Panc1 (cell line): ENCODE measurements around the gene CST4. TPM values are rescaled to one million over a fixed set of nuclear protein-coding genes. Genes with fewer than 3 reads are reported as not detected.

Experiments used
- ATAC-seq: fragments of 200-7000 bp; cut with Tn5 transposase; 2 replicates; pipeline ENCODE4 v1.9.1; 2020; ENCODE audit warnings: mild to moderate bottlenecking, moderate library complexity
- BruUV-seq: library from RNA; stranded (reverse); fragments of 400-500 nt; replicated peaks from 2 replicates; lab custom pipeline; 2021; lab: Mats Ljungman, UMichigan
- CTCF ChIA-PET: fragments of 300-600 bp; sonication (Branson Sonifier 250); formaldehyde crosslinking; loops from one replicate; lab custom pipeline; 2022; ENCODE audit warnings: antibody characterized with exemption; lab: Charles Lee
- POLR2A ChIA-PET: fragments of 300-600 bp; sonication (Branson Sonifier 250); formaldehyde crosslinking; loops from one replicate; lab custom pipeline; 2022; ENCODE audit warnings: antibody characterized with exemption; lab: Charles Lee
- DNase-seq: peaks from one replicate; pipeline ENCODE4 v3.0.0-alpha.2; 2010; ENCODE audit warnings: low read depth, low spot score
- H3K27ac ChIP-seq: 2 replicates; pipeline ENCODE4 v1.5.1; 2011; ENCODE audit warnings: mild to moderate bottlenecking, low read length, inconsistent platforms
- H3K27me3 ChIP-seq: fragments of 200-500 bp; sonication (Bioruptor generic); 2 replicates; pipeline ENCODE4 v1.6.0; 2014; ENCODE audit warnings: low read length, inconsistent platforms; ENCODE audit not compliant: control insufficient read depth, insufficient read depth
- H3K36me3 ChIP-seq: fragments of 200-500 bp; sonication (Bioruptor generic); 2 replicates; pipeline ENCODE4 v1.5.1; 2014; ENCODE audit warnings: inconsistent platforms, mild to moderate bottlenecking, low read length, moderate library complexity; ENCODE audit not compliant: control insufficient read depth, insufficient read depth
- H3K4me1 ChIP-seq: 2 replicates; pipeline ENCODE4 v1.5.1; 2011; ENCODE audit warnings: inconsistent platforms, mild to moderate bottlenecking, low read length, moderate library complexity; ENCODE audit not compliant: control insufficient read depth, insufficient read depth
- H3K4me3 ChIP-seq, 2 experiments: 2 replicates each; pipeline ENCODE4 v1.5.1; 2011 to 2012; ENCODE audit warnings: low read depth in 2 of 2, low read length in 2 of 2, mild to moderate bottlenecking in 2 of 2, inconsistent platforms in 1 of 2, moderate library complexity in 1 of 2
- H3K9me3 ChIP-seq: fragments of 200-500 bp; sonication (Bioruptor generic); 2 replicates; pipeline ENCODE4 v1.5.1; 2014; ENCODE audit warnings: low read depth, mild to moderate bottlenecking, inconsistent platforms, low read length, moderate library complexity; ENCODE audit not compliant: control insufficient read depth, insufficient read depth
- POLR2AphosphoS5 ChIP-seq: IDR thresholded peaks from 2 replicates; pipeline ENCODE4 v1.6.1; 2012; ENCODE audit warnings: mild to moderate bottlenecking, low read depth, low read length, moderate library complexity
- SIN3A ChIP-seq: IDR thresholded peaks from 2 replicates; pipeline ENCODE4 v1.6.1; 2012; ENCODE audit warnings: low read depth, mild to moderate bottlenecking, low read length, moderate library complexity, borderline replicate concordance; ENCODE audit not compliant: insufficient read depth
- TCF7L2 ChIP-seq: IDR thresholded peaks from 2 replicates; pipeline ENCODE4 v1.6.1; 2011; ENCODE audit warnings: mild to moderate bottlenecking, low read depth, low read length, inconsistent platforms
- in situ Hi-C: cut with HindIII; loops from 2 replicates; pipeline ENCODE4 v1.10.0; 2016; ENCODE audit warnings: low sequenced_read_pairs, low pct_unique_long_range_greater_than_20kb
- intact Hi-C: fragments of 100-400 bp; cut with micrococcal nuclease; formaldehyde crosslinking; loops from one replicate; pipeline ENCODE4 v1.10.0; 2022; ENCODE audit not compliant: unreplicated experiment
- total RNA-seq: library from RNA; stranded (reverse); gene quantifications from one replicate; pipeline ENCODE4 v1.2.1, GENCODE V29; 2021; ENCODE audit not compliant: unreplicated experiment
- TF ChIP-seq, protein P1 (sequence below), 2 experiments: IDR thresholded peaks; 2 replicates each; pipeline ENCODE4 v1.6.1; 2011 to 2012; ENCODE audit warnings: low read depth in 2 of 2, control low read depth in 1 of 2, low read length in 1 of 2, mild to moderate bottlenecking in 1 of 2, moderate library complexity in 1 of 2; ENCODE audit not compliant: insufficient read depth in 1 of 2
- TF ChIP-seq, protein P2 (sequence below): fragments of 450-650 bp; IDR thresholded peaks from 2 replicates; pipeline ENCODE4 v1.5.1; 2017; ENCODE audit warnings: mild to moderate bottlenecking

CST4 gene
- total RNA-seq, 1 experiment from 2014 or later: not detected

DNA sequence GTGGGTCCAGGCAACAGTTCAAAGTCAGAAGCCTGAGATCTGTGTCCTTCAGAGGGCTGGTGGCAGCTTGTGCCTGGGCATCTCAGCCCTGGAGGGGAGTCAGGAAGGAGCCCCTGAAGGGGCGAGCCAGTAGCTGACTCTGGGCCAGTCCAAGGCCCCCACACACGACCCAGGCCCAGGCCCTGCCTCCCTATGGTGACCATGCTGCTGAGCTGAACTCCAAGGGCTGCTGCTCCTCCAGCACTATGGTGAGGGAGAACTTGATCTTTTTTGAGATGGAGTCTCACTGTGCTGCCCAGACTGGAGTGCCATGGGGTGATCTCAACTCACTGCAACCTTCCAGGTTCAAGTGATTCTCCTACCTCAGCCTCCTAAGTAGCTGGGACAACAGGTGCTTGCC, 35.9 kb downstream of the CST4 start:
- ChIA-PET CTCF (no interaction called here), POLR2A (no interaction called here)
- Histone ChIP-seq H3K36me3 (no peaks in the 10 kb centered on the region), H3K4me3 (no peak overlapping the region), H3K27me3 (peaks cover 2% of the 10 kb centered on the region), H3K9me3 (no peaks in the 10 kb centered on the region), H3K27ac (no peak overlapping the region), H3K4me1 (no peaks in the 10 kb centered on the region)
- no peak for ATAC-seq
- no peak for DNase-seq
- no peak for TF ChIP-seq SIN3A
- no peak for TF ChIP-seq POLR2AphosphoS5
- TF ChIP-seq TCF7L2: no peak
- TF ChIP-seq, protein P1, sequence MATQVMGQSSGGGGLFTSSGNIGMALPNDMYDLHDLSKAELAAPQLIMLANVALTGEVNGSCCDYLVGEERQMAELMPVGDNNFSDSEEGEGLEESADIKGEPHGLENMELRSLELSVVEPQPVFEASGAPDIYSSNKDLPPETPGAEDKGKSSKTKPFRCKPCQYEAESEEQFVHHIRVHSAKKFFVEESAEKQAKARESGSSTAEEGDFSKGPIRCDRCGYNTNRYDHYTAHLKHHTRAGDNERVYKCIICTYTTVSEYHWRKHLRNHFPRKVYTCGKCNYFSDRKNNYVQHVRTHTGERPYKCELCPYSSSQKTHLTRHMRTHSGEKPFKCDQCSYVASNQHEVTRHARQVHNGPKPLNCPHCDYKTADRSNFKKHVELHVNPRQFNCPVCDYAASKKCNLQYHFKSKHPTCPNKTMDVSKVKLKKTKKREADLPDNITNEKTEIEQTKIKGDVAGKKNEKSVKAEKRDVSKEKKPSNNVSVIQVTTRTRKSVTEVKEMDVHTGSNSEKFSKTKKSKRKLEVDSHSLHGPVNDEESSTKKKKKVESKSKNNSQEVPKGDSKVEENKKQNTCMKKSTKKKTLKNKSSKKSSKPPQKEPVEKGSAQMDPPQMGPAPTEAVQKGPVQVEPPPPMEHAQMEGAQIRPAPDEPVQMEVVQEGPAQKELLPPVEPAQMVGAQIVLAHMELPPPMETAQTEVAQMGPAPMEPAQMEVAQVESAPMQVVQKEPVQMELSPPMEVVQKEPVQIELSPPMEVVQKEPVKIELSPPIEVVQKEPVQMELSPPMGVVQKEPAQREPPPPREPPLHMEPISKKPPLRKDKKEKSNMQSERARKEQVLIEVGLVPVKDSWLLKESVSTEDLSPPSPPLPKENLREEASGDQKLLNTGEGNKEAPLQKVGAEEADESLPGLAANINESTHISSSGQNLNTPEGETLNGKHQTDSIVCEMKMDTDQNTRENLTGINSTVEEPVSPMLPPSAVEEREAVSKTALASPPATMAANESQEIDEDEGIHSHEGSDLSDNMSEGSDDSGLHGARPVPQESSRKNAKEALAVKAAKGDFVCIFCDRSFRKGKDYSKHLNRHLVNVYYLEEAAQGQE (IDR thresholded peaks at IDR 0.05; ENCODE audit: insufficient read depth in 1 of 2, low read depth in 2 of 2, low read length in 1 of 2): no peak
- TF ChIP-seq, protein P2, sequence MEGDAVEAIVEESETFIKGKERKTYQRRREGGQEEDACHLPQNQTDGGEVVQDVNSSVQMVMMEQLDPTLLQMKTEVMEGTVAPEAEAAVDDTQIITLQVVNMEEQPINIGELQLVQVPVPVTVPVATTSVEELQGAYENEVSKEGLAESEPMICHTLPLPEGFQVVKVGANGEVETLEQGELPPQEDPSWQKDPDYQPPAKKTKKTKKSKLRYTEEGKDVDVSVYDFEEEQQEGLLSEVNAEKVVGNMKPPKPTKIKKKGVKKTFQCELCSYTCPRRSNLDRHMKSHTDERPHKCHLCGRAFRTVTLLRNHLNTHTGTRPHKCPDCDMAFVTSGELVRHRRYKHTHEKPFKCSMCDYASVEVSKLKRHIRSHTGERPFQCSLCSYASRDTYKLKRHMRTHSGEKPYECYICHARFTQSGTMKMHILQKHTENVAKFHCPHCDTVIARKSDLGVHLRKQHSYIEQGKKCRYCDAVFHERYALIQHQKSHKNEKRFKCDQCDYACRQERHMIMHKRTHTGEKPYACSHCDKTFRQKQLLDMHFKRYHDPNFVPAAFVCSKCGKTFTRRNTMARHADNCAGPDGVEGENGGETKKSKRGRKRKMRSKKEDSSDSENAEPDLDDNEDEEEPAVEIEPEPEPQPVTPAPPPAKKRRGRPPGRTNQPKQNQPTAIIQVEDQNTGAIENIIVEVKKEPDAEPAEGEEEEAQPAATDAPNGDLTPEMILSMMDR: no peak
- intact Hi-C loops: no loop called here
- BruUV-seq: no TSS peak
- in situ Hi-C loops: no loop called here

DNA sequence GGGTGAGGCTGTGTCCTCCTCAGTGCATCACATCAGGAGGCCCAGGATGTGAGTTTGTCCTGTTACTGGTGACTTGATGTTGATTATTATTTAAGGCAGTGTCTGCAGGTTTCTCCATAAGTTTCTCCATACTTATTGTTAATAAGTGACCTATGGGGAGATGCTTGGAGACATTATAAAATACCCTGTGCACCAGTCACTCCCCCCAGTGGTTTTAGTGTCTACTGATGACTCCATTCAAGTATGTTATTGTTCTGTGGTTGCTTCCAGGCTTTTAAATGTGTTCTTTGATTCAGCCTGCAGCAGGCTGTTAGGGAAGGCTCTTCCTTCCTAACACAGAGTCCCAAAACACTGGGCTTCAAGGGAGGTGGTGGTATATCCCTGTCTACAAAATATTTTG, 36.5 kb downstream of the CST4 start:
- no peak overlapping the region for H3K27ac ChIP-seq
- no peaks in the 10 kb centered on the region for H3K9me3 ChIP-seq
- no peak for DNase-seq
- no peaks in the 10 kb centered on the region for H3K36me3 ChIP-seq
- in situ Hi-C loops (no loop called here), intact Hi-C loops (no loop called here)
- no peaks in the 10 kb centered on the region for H3K4me1 ChIP-seq
- POLR2A ChIA-PET: no interaction called here
- ATAC-seq: no peak
- no TSS peak for BruUV-seq
- CTCF ChIA-PET: no interaction called here
- H3K27me3 ChIP-seq: no peaks in the 10 kb centered on the region; the same call in none of the 2 replicates
- TF ChIP-seq, protein P2: no peak
- TF ChIP-seq TCF7L2 (no peak), POLR2AphosphoS5 (no peak), SIN3A (no peak)
- TF ChIP-seq, protein P1 (IDR thresholded peaks at IDR 0.05; ENCODE audit: insufficient read depth in 1 of 2, low read depth in 2 of 2, low read length in 1 of 2): no peak
- H3K4me3 ChIP-seq: no peak overlapping the region
